Endothelial cell of umbilical vein (primary cell): Measurements from ENCODE around the gene COMMD9. TPM values are rescaled to one million over a fixed set of nuclear protein-coding genes. Genes with fewer than 3 reads are reported as not detected.

Source experiments
- BruUV-seq: library from RNA; stranded (reverse); fragments of 400-500 nt; replicated peaks from 2 replicates; lab custom pipeline; 2021; lab: Mats Ljungman, UMichigan
- CTCF ChIA-PET: fragments of 300-600, 350-600 bp; sonication (Branson Sonifier 250); formaldehyde crosslinking; loops from one replicate; lab custom pipeline; 2021; ENCODE audit warnings: antibody characterized with exemption, inconsistent platforms; lab: Charles Lee
- POLR2A ChIA-PET: fragments of 300-600, 350-600 bp; sonication (Branson Sonifier 250); formaldehyde crosslinking; loops from one replicate; lab custom pipeline; 2021; ENCODE audit warnings: antibody characterized with exemption, inconsistent platforms; lab: Charles Lee
- DNase-seq: peaks from one replicate; pipeline ENCODE4 v3.0.0-alpha.2; 2011; ENCODE audit warnings: low read depth, low spot score
- FAIRE-seq: peaks from 2 replicates; lab custom pipeline; 2011; peaks lifted over from hg19 to GRCh38; lab: Jason Lieb, UNC
- H2AFZ ChIP-seq: 2 replicates; pipeline ENCODE4 v1.6.0; 2012; ENCODE audit warnings: low read depth, low read length, control low read depth, inconsistent platforms
- H3K27ac ChIP-seq: 2 replicates; pipeline ENCODE4 v1.5.1; 2011; ENCODE audit warnings: low read depth, mild to moderate bottlenecking, control low read depth, low read length, moderate library complexity; ENCODE audit not compliant: insufficient read depth
- H3K27me3 ChIP-seq, 2 experiments: 2 replicates each; pipeline versions ENCODE4 v1.6.0 to v1.6.1; 2011; ENCODE audit warnings: low read length in 2 of 2, mixed read lengths in 1 of 2; ENCODE audit not compliant: control insufficient read depth in 2 of 2, insufficient read depth in 2 of 2
- H3K36me3 ChIP-seq, 2 experiments: 2 replicates in 1 of 2; 3 replicates in 1 of 2; pipeline ENCODE4 v1.5.1; 2011; ENCODE audit warnings: low read length in 2 of 2, mild to moderate bottlenecking in 1 of 2, moderate library complexity in 1 of 2; ENCODE audit not compliant: control insufficient read depth in 2 of 2, insufficient read depth in 2 of 2; ENCODE audit errors: extremely low read depth in 1 of 2
- H3K4me1 ChIP-seq: 3 replicates; pipeline ENCODE4 v1.5.1; 2011; ENCODE audit warnings: mild to moderate bottlenecking, low read length; ENCODE audit not compliant: control insufficient read depth, insufficient read depth; ENCODE audit errors: extremely low read depth
- H3K4me2 ChIP-seq: 2 replicates; pipeline ENCODE4 v1.6.1; 2011; ENCODE audit warnings: low read length, control low read depth, mixed read lengths; ENCODE audit not compliant: insufficient read depth
- H3K4me3 ChIP-seq, 3 experiments: fragments of 200-600 bp in 1 of 3; sonication (generic), shearing (Covaris generic) in 1 of 3; replicated peaks in 1 of 3; 2 replicates each; pipeline ENCODE4 v1.5.1; 2011 to 2016; ENCODE audit warnings: control low read depth in 3 of 3, low read length in 3 of 3, mild to moderate bottlenecking in 2 of 3, inconsistent platforms in 1 of 3, low read depth in 1 of 3, moderate library complexity in 1 of 3; ENCODE audit not compliant: insufficient read depth in 1 of 3
- H3K79me2 ChIP-seq: 2 replicates; pipeline ENCODE4 v1.6.0; 2012; ENCODE audit warnings: low read length, inconsistent platforms; ENCODE audit not compliant: control insufficient read depth, insufficient read depth
- H3K9ac ChIP-seq: replicated peaks from 2 replicates; pipeline ENCODE3; 2011; ENCODE audit warnings: low read length, control low read depth; ENCODE audit not compliant: insufficient read depth; ENCODE audit errors: extremely low read depth
- H3K9me1 ChIP-seq: replicated peaks from 3 replicates; pipeline ENCODE4 v1.6.0; 2011; ENCODE audit warnings: mild to moderate bottlenecking, low read length; ENCODE audit not compliant: control insufficient read depth, insufficient read depth; ENCODE audit errors: extremely low read depth
- H3K9me3 ChIP-seq: replicated peaks from 2 replicates; pipeline ENCODE4 v1.5.1; 2012; ENCODE audit warnings: low read length, inconsistent platforms; ENCODE audit not compliant: control insufficient read depth, insufficient read depth
- H4K20me1 ChIP-seq: replicated peaks from 2 replicates; pipeline ENCODE3; 2011; ENCODE audit warnings: mild to moderate bottlenecking, low read length; ENCODE audit not compliant: control insufficient read depth, insufficient read depth; ENCODE audit errors: extremely low read depth
- CTCF ChIP-seq, 2 donors: IDR thresholded peaks; 1 replicate in 1 of 2; 2 replicates in 1 of 2; pipeline ENCODE4 v1.5.1; 2011; ENCODE audit warnings: low read length in 2 of 2, mild to moderate bottlenecking in 2 of 2, moderate library complexity in 2 of 2, control low read depth in 1 of 2, inconsistent platforms in 1 of 2, low read depth in 1 of 2; ENCODE audit not compliant: insufficient read depth in 1 of 2; ENCODE audit errors: extremely low read depth in 1 of 2
- EZH2 ChIP-seq: IDR thresholded peaks from 2 replicates; pipeline ENCODE4 v1.6.1; 2012; ENCODE audit warnings: borderline replicate concordance, low read depth, mild to moderate bottlenecking, moderate library complexity, low read length, inconsistent platforms; ENCODE audit not compliant: severe bottlenecking
- FOS ChIP-seq: IDR thresholded peaks from 2 replicates; pipeline ENCODE4 v1.6.1; 2011; ENCODE audit warnings: mild to moderate bottlenecking, low read length, moderate library complexity, borderline replicate concordance; ENCODE audit not compliant: insufficient read depth
- GATA2 ChIP-seq: IDR thresholded peaks from 2 replicates; pipeline ENCODE4 v1.7.0; 2011; ENCODE audit warnings: low read depth, mild to moderate bottlenecking, moderate library complexity, mixed read lengths, low read length; ENCODE audit not compliant: insufficient read length, insufficient read depth
- JUN ChIP-seq: IDR thresholded peaks from 2 replicates; pipeline ENCODE4 v1.6.1; 2011; ENCODE audit warnings: borderline replicate concordance, low read depth; ENCODE audit not compliant: insufficient read length, insufficient read depth
- MAX ChIP-seq: IDR thresholded peaks from 2 replicates; pipeline ENCODE4 v1.6.1; 2011; ENCODE audit not compliant: insufficient read depth, insufficient read length
- MYC ChIP-seq: IDR thresholded peaks from one replicate; pipeline ENCODE4 v1.6.1; 2011; ENCODE audit warnings: mild to moderate bottlenecking, low read depth, low read length
- POLR2A ChIP-seq: IDR thresholded peaks from 2 replicates; pipeline ENCODE4 v1.6.1; 2012; ENCODE audit warnings: low read depth, mild to moderate bottlenecking, control low read depth, low read length
- POLR2AphosphoS5 ChIP-seq: IDR thresholded peaks from 2 replicates; pipeline ENCODE4 v1.6.1; 2012; ENCODE audit warnings: low read depth, mild to moderate bottlenecking, control low read depth, low read length, moderate library complexity; ENCODE audit not compliant: insufficient read depth
- dilution Hi-C: fragments of 300-500 bp; cut with MboI; formaldehyde crosslinking; loops from one replicate; pipeline ENCODE4 v1.15.0; 2019; ENCODE audit warnings: low sequenced_read_pairs; ENCODE audit not compliant: extremely low pct_ligation_motif_present
- intact Hi-C: fragments of 100-400 bp; cut with micrococcal nuclease; formaldehyde crosslinking; loops from one replicate; pipeline ENCODE4 v1.10.0; 2022
- polyA plus RNA-seq, 4 experiments: library from polyadenylated mRNA; depleted of rRNA in 3 of 4; stranded (reverse) in 3 of 4; unstranded in 1 of 4; fragments of >200 nt; gene quantifications; 2 replicates each; pipeline versions ENCODE4 v1.2.1 to v1.2.3, GENCODE V29; 2011 to 2012; ENCODE audit warnings: missing spikeins in 1 of 4
- total RNA-seq: library from RNA; stranded (reverse); gene quantifications from 2 replicates; pipeline ENCODE4 v1.2.3, GENCODE V29; 2021

The COMMD9 gene
- total and polyA plus RNA-seq, 2 donors (not counting 3 experiments of a cell fraction or from before 2014, with no cell fraction given), result 65.1 to 78.9 TPM

GRCh38 chr11:36257351-36257750, 31.9 kb downstream of the COMMD9 start:
- POLR2A ChIA-PET, result no interaction called here
- peak; percentile 29 for DNase-seq
- Histone ChIP-seq H3K36me3 (no peaks in the 10 kb centered on the region), H3K9ac (no peak overlapping the region), H3K9me1 (no peaks in the 10 kb centered on the region), H3K79me2 (no peaks in the 10 kb centered on the region), H3K9me3 (no peaks in the 10 kb centered on the region), H3K27me3 (no peaks in the 10 kb centered on the region), H3K4me1 (no peaks in the 10 kb centered on the region), H3K4me3 (no peak overlapping the region), H2AFZ (no peak overlapping the region), H3K4me2 (no peak overlapping the region), H3K27ac (no peak overlapping the region), H4K20me1 (no peaks in the 10 kb centered on the region)
- FAIRE-seq, result no peak
- CTCF ChIA-PET, result interaction anchor here (0.8 to 6.9 kb wide), 31 partner anchors 8 to 769 kb away, joined by 3 to 266 read pairs (median 6); partner anchors contain the start of gene FJX1
- intact Hi-C loops (loop anchor here (5.0 kb wide), 1 partner anchor 305 kb away; no protein-coding TSS in a partner anchor), dilution Hi-C loops (loop anchor here (25.0 kb wide), 2 partner anchors 445 to 645 kb away; partner anchors contain the start of gene FJX1)
- no TSS peak for BruUV-seq
- TF ChIP-seq POLR2AphosphoS5 (no peak), JUN (no peak), GATA2 (no peak), CTCF (IDR thresholded peaks at IDR 0.05; ENCODE audit: extremely low read depth in 1 of 2, insufficient read depth in 1 of 2, low read depth in 1 of 2, low read length in 2 of 2) (no peak), POLR2A (no peak), EZH2 (no peak), MYC (no peak), FOS (no peak), MAX (no peak)
